Stimulated activated effector memory CD8-positive, alpha-beta T cell treated with anti-CD3 and anti-CD28 coated beads, Interleukin-12 subunit alpha, Interleukin-12 subunit beta, amount 100 ng/mL, for 72 hours (primary cell): ENCODE measurements around the gene NPRL2.

Source experiments
- ATAC-seq: fragments of 150-1000 bp; cut with Tn5 transposase; 2 replicates; pipeline ENCODE4 v1.10.0; 2021
- DNase-seq, 2 donors: peaks; one replicate each; pipeline ENCODE4 v3.0.0; 2021 to 2022; ENCODE audit warnings: low spot score in 2 of 2
- H3K27ac Mint-ChIP-seq: one replicate; pipeline ENCODE4 v1.8.0; 2022; ENCODE audit warnings: mild to moderate bottlenecking, mixed read lengths
- H3K36me3 Mint-ChIP-seq: one replicate; pipeline ENCODE4 v1.8.0; 2022; ENCODE audit warnings: mild to moderate bottlenecking, mixed read lengths
- H3K4me1 Mint-ChIP-seq: one replicate; pipeline ENCODE4 v1.8.0; 2022; ENCODE audit warnings: mixed read lengths
- H3K4me3 Mint-ChIP-seq: one replicate; pipeline ENCODE4 v1.8.0; 2022; ENCODE audit warnings: mild to moderate bottlenecking, mixed read lengths
- H3K9me3 Mint-ChIP-seq: one replicate; pipeline ENCODE4 v1.8.0; 2022; ENCODE audit warnings: mixed read lengths

Gene NPRL2

DNA sequence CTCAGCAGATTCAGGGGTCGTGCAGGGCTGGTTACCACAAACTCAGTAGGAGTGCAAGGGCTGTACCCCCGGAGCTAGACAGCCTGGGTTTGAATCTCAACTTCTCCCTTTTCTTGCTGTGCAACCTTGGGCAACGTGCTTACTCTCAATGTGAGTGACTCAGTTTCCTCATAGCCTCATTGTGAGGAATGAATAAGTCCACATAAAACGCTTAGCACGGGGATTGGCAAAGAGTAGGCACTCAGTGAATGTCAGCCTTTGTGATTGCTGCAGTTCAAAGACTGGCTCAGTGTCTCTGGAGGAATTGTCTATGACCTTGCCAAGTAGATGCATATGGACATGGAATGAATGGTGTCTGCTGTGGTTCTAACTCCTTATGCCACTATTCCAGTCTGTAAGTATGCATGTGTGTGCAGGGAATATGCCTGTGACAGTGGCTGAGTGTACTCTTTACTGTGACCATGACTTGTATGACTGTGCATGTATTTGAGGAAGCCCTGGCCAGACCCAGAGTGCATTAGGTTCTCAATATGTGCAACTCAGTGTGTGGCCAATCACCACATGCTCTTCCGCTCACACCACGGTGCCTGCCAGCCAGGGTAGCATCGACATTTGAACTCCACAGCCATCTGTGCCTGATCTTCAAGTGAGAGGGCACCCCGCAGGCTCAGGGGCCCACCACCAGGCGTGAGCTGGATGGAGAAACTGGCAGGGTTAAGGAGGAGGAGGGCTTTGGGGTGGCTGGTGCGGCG, 50.5 kb downstream of the NPRL2 start:
- peak overlapping the region; percentile 98 for H3K4me3 Mint-ChIP-seq
- peaks cover 45% of the 10 kb centered on the region for H3K4me1 Mint-ChIP-seq
- no peak for DNase-seq
- H3K27ac Mint-ChIP-seq: peak overlapping the region; percentile 97
- ATAC-seq: peak; percentile 9
- H3K9me3 Mint-ChIP-seq: no peaks in the 10 kb centered on the region
- peaks cover 7% of the 10 kb centered on the region for H3K36me3 Mint-ChIP-seq

DNA sequence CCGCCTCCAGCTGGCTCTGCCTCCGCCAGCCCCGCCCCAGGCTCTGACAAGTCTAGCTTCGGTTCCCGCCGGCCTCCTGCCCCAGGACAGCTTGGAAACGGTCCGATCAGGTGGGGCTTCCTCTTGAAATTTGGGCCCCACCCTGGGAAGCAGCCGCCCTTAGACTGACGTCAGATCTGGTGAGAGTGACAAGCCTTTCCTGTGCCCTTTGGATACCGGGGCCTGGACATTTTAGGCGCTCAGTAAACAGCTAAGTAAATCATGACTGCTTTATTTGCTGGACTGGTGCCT, 51.0 kb downstream of the NPRL2 start:
- Mint-ChIP-seq H3K4me1 (peaks cover 42% of the 10 kb centered on the region), H3K4me3 (peak overlapping the region; percentile 98), H3K9me3 (no peaks in the 10 kb centered on the region), H3K36me3 (peaks cover 7% of the 10 kb centered on the region), H3K27ac (peak overlapping the region; percentile 97)
- ATAC-seq: no peak
- no peak for DNase-seq

DNA sequence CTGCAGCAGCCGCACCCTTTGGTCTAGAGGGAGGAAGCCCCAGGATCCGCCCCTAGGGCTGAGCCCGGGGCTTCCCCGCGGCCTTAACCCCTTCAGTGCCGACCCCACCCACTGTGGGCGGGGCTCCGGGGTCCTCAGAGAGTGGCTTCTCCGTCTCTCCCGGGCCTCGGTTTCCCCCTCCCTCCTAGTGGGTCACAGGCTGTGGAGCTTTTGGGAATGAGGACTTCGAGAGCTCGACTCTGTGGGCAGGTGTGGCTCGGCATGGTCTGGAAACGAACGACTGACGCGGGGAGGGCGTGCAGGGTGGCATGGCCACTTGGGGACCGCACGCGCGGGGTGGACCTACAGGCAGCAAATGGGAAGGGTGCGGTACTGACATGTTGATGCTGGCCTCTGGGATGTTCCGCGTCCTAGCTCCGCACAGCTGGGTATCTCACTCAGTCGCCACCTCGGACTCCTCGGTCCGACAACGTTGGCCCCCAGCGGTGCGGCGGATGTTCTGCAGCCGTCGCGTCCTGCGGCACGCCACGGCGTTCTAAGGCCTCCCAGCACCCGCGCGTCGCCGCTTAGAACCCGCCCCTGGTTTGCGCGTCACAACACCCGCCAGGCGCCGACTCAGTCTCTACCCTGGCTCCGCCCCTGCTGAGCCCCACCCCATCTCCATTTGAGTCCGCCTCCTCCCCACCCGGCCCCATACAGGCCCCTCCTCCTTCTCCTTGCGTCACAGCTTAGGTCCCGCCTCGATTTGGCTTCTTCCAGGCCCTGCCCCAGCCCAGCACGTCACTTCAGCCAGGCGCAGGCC, 51.5 kb downstream of the NPRL2 start, which contains the start of the genes HYAL3 and NAA80:
Gene HYAL3 (minus strand): TSS at position 570 of the 802 bp plus-strand sequence. CDS start 3,803 bp downstream, outside the sequence.
Gene NAA80 (minus strand): TSS at position 570 of the 802 bp plus-strand sequence. CDS start 1,942 bp downstream, outside the sequence.
- peak; percentile 95 to 99 for DNase-seq
- Mint-ChIP-seq H3K9me3 (no peaks in the 10 kb centered on the region), H3K4me1 (peaks cover 39% of the 10 kb centered on the region), H3K27ac (peak within 1 kb of the TSS; percentile 97), H3K4me3 (peak within 1 kb of the TSS; percentile 98), H3K36me3 (peaks cover 7% of the 10 kb centered on the region)
- ATAC-seq: peak; percentile 90

DNA sequence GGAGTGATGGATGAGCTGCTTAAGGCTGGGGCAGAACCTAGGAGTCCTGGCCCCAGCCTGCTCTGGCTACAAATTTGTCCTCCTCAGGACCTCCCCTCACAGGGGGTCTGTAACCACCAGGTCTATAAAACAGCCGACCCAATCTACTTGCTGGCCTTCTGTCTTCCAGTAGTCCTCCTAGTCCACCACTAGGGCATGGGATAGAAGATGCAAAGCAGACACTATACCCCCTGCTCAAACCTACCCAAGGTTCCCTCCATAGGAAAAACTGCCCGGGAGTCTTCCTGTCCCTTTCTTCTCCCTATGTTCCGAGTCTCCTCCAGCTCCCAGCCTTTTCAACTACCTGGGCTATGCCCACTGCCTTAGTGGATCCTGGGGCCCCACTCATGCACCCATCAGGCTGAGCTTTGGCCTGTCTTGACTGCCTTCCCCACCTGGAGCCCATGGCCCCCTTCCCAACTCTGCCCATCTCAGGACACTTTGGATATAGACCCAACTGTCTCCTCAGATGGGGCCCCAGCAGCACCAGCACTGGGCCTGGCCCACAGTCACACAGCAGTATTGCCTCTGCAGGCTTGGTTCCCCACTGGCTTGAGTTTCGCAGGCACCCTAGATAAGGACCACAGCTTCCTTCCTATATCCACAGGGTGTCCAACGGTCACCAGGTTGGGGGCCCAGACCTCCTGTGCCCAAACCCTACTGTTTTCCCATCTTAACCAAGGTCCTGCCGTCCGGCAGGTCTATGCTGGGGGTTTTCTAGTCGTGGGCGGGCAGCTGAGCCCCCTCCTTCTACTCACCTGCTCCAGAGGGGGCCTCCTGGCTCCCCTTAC, 52.5 kb downstream of the NPRL2 start:
- H3K27ac Mint-ChIP-seq: peak overlapping the region; percentile 97
- H3K9me3 Mint-ChIP-seq: no peaks in the 10 kb centered on the region
- no peak for ATAC-seq
- peak overlapping the region; percentile 98 for H3K4me3 Mint-ChIP-seq
- peaks cover 40% of the 10 kb centered on the region for H3K4me1 Mint-ChIP-seq
- peaks cover 7% of the 10 kb centered on the region for H3K36me3 Mint-ChIP-seq
- DNase-seq: no peak

DNA sequence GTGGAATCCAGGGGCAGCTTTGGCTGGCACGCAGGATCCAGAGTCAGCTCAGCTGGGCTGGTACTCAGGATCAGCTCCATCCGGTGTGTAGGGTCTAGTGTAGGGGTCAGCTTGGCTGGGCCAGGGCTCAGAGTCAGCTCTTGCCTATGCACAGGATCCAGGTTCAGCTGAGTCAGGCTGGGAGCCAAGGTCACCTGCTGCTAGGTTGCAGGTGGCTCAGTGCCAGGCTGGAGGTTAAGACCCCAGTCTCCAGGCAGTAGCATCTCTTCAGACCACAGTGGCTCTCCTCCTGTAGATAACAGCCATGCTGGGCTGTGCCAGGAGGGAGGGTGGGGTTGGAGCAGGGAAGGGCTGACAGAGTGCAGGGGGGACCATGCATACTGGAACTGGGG, 53.2 kb downstream of the NPRL2 start:
- H3K27ac Mint-ChIP-seq: peak overlapping the region; percentile 71

More for the DNA sequence above, 53.2 kb downstream of the NPRL2 start:
- ATAC-seq (no peak), DNase-seq (no peak)
- Mint-ChIP-seq H3K36me3 (peaks cover 11% of the 10 kb centered on the region), H3K4me1 (peaks cover 42% of the 10 kb centered on the region), H3K4me3 (peak overlapping the region; percentile 98), H3K9me3 (no peaks in the 10 kb centered on the region)
